ENCODE data around the gene ENTPD6.
"Not testable (repeated sequence)": the region's sequence is repeated elsewhere in the genome, so short reads cannot be mapped to it uniquely, and the experiment has no call there.

ENTPD6 gene

GRCh38 chr20:25225642-25226432 lies 30.3 kb downstream of the ENTPD6 start:
- FAIRE-seq = no peak

- no peak for FAIRE-seq
These were observed 31.2 kb downstream of the ENTPD6 start for GRCh38 chr20:25226433-25227316.

- peak; percentile 39 for FAIRE-seq
These were observed 31.9 kb downstream of the ENTPD6 start for GRCh38 chr20:25227317-25227831.

GRCh38 chr20:25229486-25230165 lies 34.1 kb downstream of the ENTPD6 start:
- no peak for FAIRE-seq

GRCh38 chr20:25230166-25230831 lies 34.8 kb downstream of the ENTPD6 start:
- no peak for FAIRE-seq

- no peak for FAIRE-seq
These were observed 37.7 kb downstream of the ENTPD6 start for GRCh38 chr20:25233016-25233772.

- FAIRE-seq = not testable (repeated sequence)
These were observed 38.7 kb downstream of the ENTPD6 start for GRCh38 chr20:25234009-25234849.

- FAIRE-seq = no peak
These were observed 41.2 kb downstream of the ENTPD6 start for GRCh38 chr20:25236450-25237304.

GRCh38 chr20:25237610-25238318 lies 42.3 kb downstream of the ENTPD6 start:
- peak; percentile 93 for FAIRE-seq

GRCh38 chr20:25238319-25239037 lies 43.0 kb downstream of the ENTPD6 start:
- no peak for FAIRE-seq

GRCh38 chr20:25239387-25240370 lies 44.2 kb downstream of the ENTPD6 start:
- FAIRE-seq = no peak

- not testable (repeated sequence) for FAIRE-seq
These were observed 45.5 kb downstream of the ENTPD6 start for GRCh38 chr20:25240851-25241658.

GRCh38 chr20:25241659-25241955 lies 46.1 kb downstream of the ENTPD6 start:
- FAIRE-seq = not testable (repeated sequence)

GRCh38 chr20:25242231-25242630 lies 46.7 kb downstream of the ENTPD6 start:
- no peak for FAIRE-seq

GRCh38 chr20:25243416-25243979 lies 48.0 kb downstream of the ENTPD6 start:
- FAIRE-seq = no peak

- FAIRE-seq = no peak
These were observed 49.5 kb downstream of the ENTPD6 start for GRCh38 chr20:25244976-25245375.
